ENCODE data around the gene SCPEP1.

DNA sequence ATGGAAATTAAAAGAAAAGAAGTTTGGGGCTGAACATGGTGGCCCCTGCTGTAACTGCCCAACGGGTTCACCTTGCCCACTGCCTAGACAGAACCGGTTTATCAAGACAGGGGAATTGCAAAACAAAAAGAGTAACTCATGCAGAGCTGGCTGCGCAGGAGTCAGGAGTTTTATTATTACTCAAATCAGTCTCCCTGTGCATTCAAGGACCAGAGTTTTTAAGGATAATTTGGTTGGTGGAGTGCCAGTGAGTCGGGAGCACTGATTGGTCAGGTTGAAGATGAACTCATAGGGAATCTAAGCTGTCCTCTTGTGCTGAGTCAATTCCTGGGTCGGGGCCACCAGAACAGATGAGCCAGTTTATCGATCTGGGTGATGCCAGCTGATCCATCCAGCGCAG lies 4.4 kb upstream of the SCPEP1 start:
- TF ChIP-seq, protein P1, sequence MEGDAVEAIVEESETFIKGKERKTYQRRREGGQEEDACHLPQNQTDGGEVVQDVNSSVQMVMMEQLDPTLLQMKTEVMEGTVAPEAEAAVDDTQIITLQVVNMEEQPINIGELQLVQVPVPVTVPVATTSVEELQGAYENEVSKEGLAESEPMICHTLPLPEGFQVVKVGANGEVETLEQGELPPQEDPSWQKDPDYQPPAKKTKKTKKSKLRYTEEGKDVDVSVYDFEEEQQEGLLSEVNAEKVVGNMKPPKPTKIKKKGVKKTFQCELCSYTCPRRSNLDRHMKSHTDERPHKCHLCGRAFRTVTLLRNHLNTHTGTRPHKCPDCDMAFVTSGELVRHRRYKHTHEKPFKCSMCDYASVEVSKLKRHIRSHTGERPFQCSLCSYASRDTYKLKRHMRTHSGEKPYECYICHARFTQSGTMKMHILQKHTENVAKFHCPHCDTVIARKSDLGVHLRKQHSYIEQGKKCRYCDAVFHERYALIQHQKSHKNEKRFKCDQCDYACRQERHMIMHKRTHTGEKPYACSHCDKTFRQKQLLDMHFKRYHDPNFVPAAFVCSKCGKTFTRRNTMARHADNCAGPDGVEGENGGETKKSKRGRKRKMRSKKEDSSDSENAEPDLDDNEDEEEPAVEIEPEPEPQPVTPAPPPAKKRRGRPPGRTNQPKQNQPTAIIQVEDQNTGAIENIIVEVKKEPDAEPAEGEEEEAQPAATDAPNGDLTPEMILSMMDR (IDR thresholded peaks at IDR 0.05): no peak
- TF ChIP-seq POLR2A (IDR thresholded peaks at IDR 0.05): no peak

Data from right lobe of liver (tissue), 4 donors.